IMR-90 (cell line): ENCODE measurements around the gene CDK14. TPM values are rescaled to one million over a fixed set of nuclear protein-coding genes. Genes with fewer than 3 reads are reported as not detected.

ENCODE experiments used
- ATAC-seq: fragments of 200-7000 bp; cut with Tn5 transposase; 2 replicates; pipeline ENCODE4 v1.9.1; 2020; ENCODE audit warnings: low read depth, mild to moderate bottlenecking, moderate library complexity
- BruUV-seq: library from RNA; stranded (reverse); fragments of 400-500 nt; replicated peaks from 2 replicates; lab custom pipeline; 2021; lab: Mats Ljungman, UMichigan
- CTCF ChIA-PET: fragments of 300-600 bp; formaldehyde crosslinking; extraction: SDS; loops from one replicate; lab custom pipeline; 2021; ENCODE audit warnings: antibody characterized with exemption; lab: Yijun Ruan, JAX
- POLR2A ChIA-PET: fragments of 300-600 bp; sonication (Branson Sonifier 250); formaldehyde crosslinking; loops from one replicate; lab custom pipeline; 2022; ENCODE audit warnings: antibody characterized with exemption; ENCODE audit not compliant: unreplicated experiment; lab: Charles Lee
- DNase-seq: peaks from one replicate; pipeline ENCODE4 v3.0.0; 2013
- H2AFZ ChIP-seq: replicated peaks from 2 replicates; pipeline ENCODE3; 2013; ENCODE audit warnings: low read length, mild to moderate bottlenecking; ENCODE audit not compliant: poor library complexity
- H2AK5ac ChIP-seq: 2 replicates; pipeline ENCODE4 v1.6.1; 2013; ENCODE audit warnings: low read depth, low read length, inconsistent platforms
- H2AK9ac ChIP-seq: replicated peaks from 2 replicates; pipeline ENCODE3; 2013; ENCODE audit warnings: mild to moderate bottlenecking, low read depth, low read length, moderate library complexity; ENCODE audit not compliant: poor library complexity
- H2BK120ac ChIP-seq: 2 replicates; pipeline ENCODE4 v1.6.1; 2013; ENCODE audit warnings: low read depth, low read length, inconsistent platforms
- H2BK15ac ChIP-seq: 3 replicates; pipeline ENCODE4 v1.6.1; 2013; ENCODE audit warnings: low read depth, low read length, inconsistent platforms
- H2BK20ac ChIP-seq: 2 replicates; pipeline ENCODE4 v1.6.1; 2013; ENCODE audit warnings: low read depth, mild to moderate bottlenecking, inconsistent platforms, low read length, moderate library complexity
- H2BK5ac ChIP-seq: 2 replicates; pipeline ENCODE4 v1.6.1; 2013; ENCODE audit warnings: mild to moderate bottlenecking, low read depth, low read length, inconsistent platforms; ENCODE audit not compliant: poor library complexity, severe bottlenecking
- H3K14ac ChIP-seq: replicated peaks from 2 replicates; pipeline ENCODE4 v1.6.1; 2013; ENCODE audit warnings: low read depth, low read length, inconsistent platforms
- H3K18ac ChIP-seq: 2 replicates; pipeline ENCODE4 v1.6.1; 2013; ENCODE audit warnings: low read depth, low read length, control low read depth
- H3K23ac ChIP-seq: 2 replicates; pipeline ENCODE4 v1.6.1; 2013; ENCODE audit warnings: low read depth, low read length, inconsistent platforms
- H3K27ac ChIP-seq: 2 replicates; pipeline ENCODE4 v1.5.1; 2013; ENCODE audit warnings: mild to moderate bottlenecking, control low read depth, low read length; ENCODE audit not compliant: insufficient read depth
- H3K27me3 ChIP-seq: 2 replicates; pipeline ENCODE4 v1.6.1; 2013; ENCODE audit warnings: low read length; ENCODE audit not compliant: control insufficient read depth, insufficient read depth
- H3K36me3 ChIP-seq: 2 replicates; pipeline ENCODE4 v1.6.1; 2013; ENCODE audit warnings: low read length, mixed read lengths; ENCODE audit not compliant: control insufficient read depth, insufficient read depth
- H3K4ac ChIP-seq: 2 replicates; pipeline ENCODE4 v1.6.1; 2013; ENCODE audit warnings: low read depth, low read length, inconsistent platforms
- H3K4me1 ChIP-seq: 2 replicates; pipeline ENCODE4 v1.6.1; 2013; ENCODE audit warnings: low read length, mixed read lengths; ENCODE audit not compliant: control insufficient read depth, insufficient read depth
- H3K4me2 ChIP-seq: 2 replicates; pipeline ENCODE4 v1.6.1; 2013; ENCODE audit warnings: low read depth, mild to moderate bottlenecking, control low read depth, low read length, moderate library complexity
- H3K4me3 ChIP-seq: 2 replicates; pipeline ENCODE4 v1.5.1; 2013; ENCODE audit warnings: low read depth, mild to moderate bottlenecking, control low read depth, low read length, moderate library complexity; ENCODE audit not compliant: insufficient read depth
- H3K56ac ChIP-seq: 2 replicates; pipeline ENCODE4 v1.6.1; 2013; ENCODE audit warnings: low read length, inconsistent platforms; ENCODE audit not compliant: insufficient read depth; ENCODE audit errors: extremely low read depth
- H3K79me1 ChIP-seq, 2 experiments: 2 replicates each; pipeline ENCODE4 v1.6.1; 2013; ENCODE audit warnings: low read length in 2 of 2, inconsistent platforms in 1 of 2, low read depth in 1 of 2
- H3K9ac ChIP-seq: 2 replicates; pipeline ENCODE4 v1.6.1; 2013; ENCODE audit warnings: low read depth, low read length, control low read depth
- H3K9me1 ChIP-seq: 2 replicates; pipeline ENCODE4 v1.6.1; 2013; ENCODE audit warnings: low read length, inconsistent platforms; ENCODE audit not compliant: insufficient read depth
- H3K9me3 ChIP-seq: 2 replicates; pipeline ENCODE4 v1.6.1; 2013; ENCODE audit warnings: low read length; ENCODE audit not compliant: control insufficient read depth, insufficient read depth
- H4K20me1 ChIP-seq: 2 replicates; pipeline ENCODE4 v1.6.1; 2013; ENCODE audit warnings: low read length, inconsistent platforms; ENCODE audit not compliant: insufficient read depth
- H4K5ac ChIP-seq: 2 replicates; pipeline ENCODE4 v1.6.1; 2013; ENCODE audit warnings: mild to moderate bottlenecking, low read depth, low read length, control low read depth
- H4K8ac ChIP-seq, 2 experiments: 2 replicates each; pipeline ENCODE4 v1.6.1; 2013; ENCODE audit warnings: low read depth in 2 of 2, low read length in 2 of 2, control low read depth in 1 of 2, inconsistent platforms in 1 of 2
- H4K91ac ChIP-seq: 2 replicates; pipeline ENCODE4 v1.6.1; 2013; ENCODE audit warnings: low read depth, low read length, inconsistent platforms; ENCODE audit not compliant: insufficient read depth
- FOS ChIP-seq: fragments of 150-350 bp; IDR thresholded peaks from 2 replicates; pipeline ENCODE4 v1.6.1; 2016; ENCODE audit warnings: low read depth, low read length
- MAFK ChIP-seq: IDR thresholded peaks from 2 replicates; pipeline ENCODE4 v1.6.1; 2012; ENCODE audit warnings: low read depth, low read length, improper control_type of control experiment
- MXI1 ChIP-seq: IDR thresholded peaks from 2 replicates; pipeline ENCODE4 v1.6.1; 2012; ENCODE audit warnings: low read depth, mild to moderate bottlenecking, low read length, moderate library complexity, borderline replicate concordance
- RAD21 ChIP-seq: IDR thresholded peaks from 2 replicates; pipeline ENCODE4 v1.6.1; 2012; ENCODE audit warnings: low read length, improper control_type of control experiment
- WGBS, 2 experiments: methylation state at CpG; one replicate each; pipeline versions ENCODE4 v1.1.5 to v1.1.7; 2013; ENCODE audit warnings: missing lambda C conversion rate in 2 of 2; ENCODE audit not compliant: insufficient read length in 1 of 2; ENCODE audit errors: extremely low coverage in 2 of 2; 5-methylcytosine and 5-hydroxymethylcytosine counted together
- dilution Hi-C: fragments of 300-500 bp; cut with HindIII; formaldehyde crosslinking; loops from one replicate; pipeline ENCODE4 v1.14.3; 2018; ENCODE audit warnings: low sequenced_read_pairs; ENCODE audit not compliant: unreplicated experiment
- in situ Hi-C: fragments of 300-500 bp; cut with MboI; formaldehyde crosslinking; loops from 3 replicates; pipeline ENCODE4 v1.14.3; 2019; ENCODE audit warnings: low sequenced_read_pairs, inconsistent platforms, mixed read lengths
- intact Hi-C: fragments of 100-400 bp; cut with micrococcal nuclease; formaldehyde crosslinking; loops from 2 replicates; pipeline ENCODE4 v1.10.0; 2022
- polyA plus RNA-seq, 3 experiments: library from polyadenylated mRNA; depleted of rRNA; stranded (reverse); fragments of >200 nt; gene quantifications; 2 replicates each; pipeline ENCODE4 v1.2.3, GENCODE V29; 2012; ENCODE audit warnings: low replicate concordance in 1 of 3
- total RNA-seq: library from RNA; depleted of rRNA; stranded (reverse); fragments of >200 nt; gene quantifications from 2 replicates; pipeline ENCODE4 v1.2.3, GENCODE V29; 2012

The CDK14 gene
- total and polyA plus RNA-seq, 2 of the 4 experiments (the other 2 are of a cell fraction), result 10.1 to 29.6 TPM

- Histone ChIP-seq H3K36me3 (no peaks in the 10 kb centered on the region), H4K91ac (no peak overlapping the region), H3K27ac (no peak overlapping the region), H4K20me1 (no peaks in the 10 kb centered on the region), H3K4ac (no peak overlapping the region), H4K5ac (no peak overlapping the region), H4K8ac (no peak overlapping the region), H2AK9ac (no peak overlapping the region), H2BK5ac (no peak overlapping the region), H3K23ac (no peak overlapping the region), H3K27me3 (no peaks in the 10 kb centered on the region), H2BK120ac (no peak overlapping the region), H3K9me3 (no peaks in the 10 kb centered on the region), H2AK5ac (no peak overlapping the region), H3K79me1 (peaks cover 5 to 10% of the 10 kb centered on the region in 2 experiments; a peak in 3 of 4 replicates), H3K18ac (no peak overlapping the region), H3K14ac (no peak overlapping the region), H3K9me1 (no peaks in the 10 kb centered on the region), H3K4me3 (no peak overlapping the region), H3K9ac (no peak overlapping the region), H2AFZ (no peak overlapping the region), H2BK20ac (no peak overlapping the region), H2BK15ac (no peak overlapping the region), H3K4me1 (peaks cover 2% of the 10 kb centered on the region; the same call in 1 of the 2 replicates), H3K4me2 (peak overlapping the region; percentile 6; the same call in 1 of the 2 replicates), H3K56ac (no peak overlapping the region)
- intact Hi-C loops, result no loop called here
- in situ Hi-C loops, result no loop called here
- ATAC-seq (no peak), DNase-seq (no peak)
- 100% methylated on average over 1 of the region's 3 CpGs; no CpG with 5 or more reads in 1 of the 2 experiments for WGBS, 2 experiments
- ChIA-PET POLR2A (no interaction called here), CTCF (no interaction called here)
- BruUV-seq, result no TSS peak
- dilution Hi-C loops, result no loop called here
- TF ChIP-seq FOS, result no peak
- TF ChIP-seq RAD21, result no peak
- no peak for TF ChIP-seq MAFK
- TF ChIP-seq MXI1, result no peak
Observed at GRCh38 chr7:90701021-90701420, 104.9 kb downstream of the CDK14 start.
